DMS153 treated with DMSO at 0.1 percent for 48 hours (cell line): ENCODE measurements around the gene AOC1.
"Not testable (repeated sequence)": the region's sequence is repeated elsewhere in the genome, so short reads cannot be mapped to it uniquely, and the experiment has no call there.

ENCODE experiments used
- DNase-seq: peaks from one replicate; lab custom pipeline; 2025; ENCODE audit not compliant: unreplicated experiment; lab: John Stamatoyannopoulos, UW

AOC1 gene

DNA sequence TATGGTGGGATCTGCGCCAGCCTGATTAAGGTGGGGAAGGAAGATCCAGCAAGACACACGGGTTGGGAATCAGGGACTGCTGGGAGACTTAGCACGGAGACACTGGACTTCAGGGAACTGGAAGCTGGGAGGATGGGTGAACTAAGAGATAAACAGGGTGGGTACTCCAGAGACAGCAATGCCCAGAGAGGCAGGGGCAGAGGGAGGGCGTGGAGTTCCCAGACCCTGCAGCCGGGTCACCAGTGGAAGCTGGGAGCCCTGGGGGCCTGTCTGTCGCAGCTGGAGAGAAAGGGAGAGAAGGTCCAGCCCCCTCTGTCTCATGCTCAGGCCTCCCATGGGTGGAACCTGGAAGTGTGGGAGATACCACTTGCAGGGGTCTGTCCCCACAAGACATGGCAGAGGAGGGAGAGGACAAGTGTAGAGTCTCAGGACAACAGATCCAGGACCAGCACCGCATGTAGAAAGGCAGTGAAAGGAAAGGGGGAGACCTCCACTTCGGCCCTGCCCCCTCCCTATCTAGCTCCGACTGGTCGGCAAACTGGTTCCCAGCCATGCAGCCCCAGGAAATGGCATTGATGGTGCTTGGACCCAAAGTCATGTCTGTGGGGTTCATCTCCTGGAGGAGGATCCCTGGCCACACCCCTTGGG, 44.4 kb downstream of the AOC1 start:
- no peak for DNase-seq

DNA sequence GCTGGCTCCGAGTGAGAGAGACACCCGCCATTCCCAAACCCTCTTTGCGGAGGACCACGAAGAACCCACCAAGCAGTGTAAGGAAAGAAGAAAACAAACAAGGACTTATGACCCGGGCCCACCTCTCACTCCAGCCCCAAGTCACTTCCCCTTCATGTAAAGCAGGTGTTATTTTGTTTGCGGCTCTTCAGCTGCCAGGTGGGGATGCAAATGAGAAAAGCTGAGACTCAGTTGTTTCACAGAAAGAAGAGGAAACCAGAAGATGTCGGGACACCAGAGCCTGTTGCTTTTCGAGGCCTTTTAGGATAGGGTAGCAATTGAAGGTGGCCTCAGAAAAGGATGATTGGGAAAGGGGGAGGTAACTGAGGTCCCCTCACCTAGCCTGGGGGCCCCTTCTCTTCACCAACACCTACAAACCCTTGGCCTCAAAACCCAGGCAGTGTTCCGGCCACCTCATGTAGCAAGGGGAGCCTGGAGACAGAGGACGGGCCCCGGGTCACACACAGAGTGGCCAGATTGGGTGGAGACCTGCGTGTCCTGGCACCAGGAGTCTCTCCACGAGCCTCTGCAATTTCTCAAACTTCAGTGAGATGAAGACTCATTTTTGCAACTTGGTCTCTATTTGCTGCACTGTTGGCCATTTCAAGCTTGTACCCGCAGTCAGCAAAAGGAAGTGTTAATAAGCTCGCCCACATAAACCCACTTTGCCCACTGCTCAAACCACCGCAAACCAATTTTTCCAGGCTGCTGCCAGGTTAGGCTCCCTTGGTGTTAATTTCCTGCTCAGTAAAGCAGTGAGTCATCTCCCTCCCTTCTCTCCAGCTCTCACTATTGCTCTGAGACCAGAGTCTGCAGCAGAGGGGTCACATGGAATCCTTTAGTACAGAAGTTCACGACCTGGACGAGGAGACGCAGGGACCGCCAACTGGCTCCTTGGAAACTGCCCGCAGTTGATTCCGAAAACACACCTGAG, 45.5 kb downstream of the AOC1 start:
- DNase-seq = no peak

DNA sequence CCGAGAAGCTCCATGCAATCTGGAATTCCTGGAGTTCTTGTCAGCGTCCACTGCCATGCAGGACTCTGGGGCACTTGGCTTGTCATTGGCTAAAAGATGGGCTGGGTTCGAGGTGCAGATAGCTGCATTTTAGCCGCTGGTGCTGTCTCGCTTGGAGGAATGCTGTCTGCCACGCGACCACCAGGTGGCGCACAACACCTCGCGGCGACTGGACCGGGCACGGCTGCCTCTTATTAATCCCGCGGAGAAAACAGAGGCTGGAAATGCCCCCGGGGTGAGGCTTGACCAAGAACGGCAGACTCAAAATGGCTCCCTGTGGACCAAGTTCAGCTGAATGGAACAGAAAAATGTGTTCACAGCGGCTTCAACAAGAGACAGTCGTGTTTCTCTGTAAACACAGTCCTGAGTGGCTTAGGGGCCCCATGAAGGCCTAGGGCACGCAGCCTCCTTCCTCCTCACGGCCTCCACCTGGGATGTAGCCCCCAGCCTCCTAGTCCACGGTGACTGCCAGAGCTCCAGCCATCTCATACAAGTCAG, 46.2 kb downstream of the AOC1 start:
- DNase-seq = peak; percentile 21

GRCh38 chr7:150900675-150901074, 48.4 kb downstream of the AOC1 start:
- DNase-seq = no peak

GRCh38 chr7:150901160-150902035, 49.1 kb downstream of the AOC1 start:
- DNase-seq = no peak

- DNase-seq = no peak
These were observed 50.0 kb downstream of the AOC1 start for GRCh38 chr7:150902078-150903033.

DNA sequence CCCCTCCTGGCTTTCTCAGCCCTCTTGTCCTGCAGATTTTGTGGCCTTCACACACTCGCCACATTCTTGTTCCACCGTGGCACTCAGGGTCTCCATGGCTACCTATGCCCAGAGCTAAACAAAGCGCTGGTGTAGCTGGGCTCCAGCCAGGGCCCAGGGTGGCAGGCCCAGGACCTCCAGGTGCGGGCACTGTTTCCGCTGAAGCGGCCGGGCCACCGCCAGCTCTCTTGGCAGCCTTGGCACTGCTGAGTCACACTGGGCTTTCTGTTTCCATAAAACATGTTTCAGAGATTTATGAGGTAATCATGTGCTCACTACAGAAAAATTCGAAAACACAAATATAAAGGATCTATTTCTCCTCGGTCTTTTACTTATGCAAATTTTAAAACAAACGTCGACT, 51.3 kb downstream of the AOC1 start:
- DNase-seq = peak; percentile 85

GRCh38 chr7:150904011-150904909, 51.9 kb downstream of the AOC1 start:
- DNase-seq = no peak

DNA sequence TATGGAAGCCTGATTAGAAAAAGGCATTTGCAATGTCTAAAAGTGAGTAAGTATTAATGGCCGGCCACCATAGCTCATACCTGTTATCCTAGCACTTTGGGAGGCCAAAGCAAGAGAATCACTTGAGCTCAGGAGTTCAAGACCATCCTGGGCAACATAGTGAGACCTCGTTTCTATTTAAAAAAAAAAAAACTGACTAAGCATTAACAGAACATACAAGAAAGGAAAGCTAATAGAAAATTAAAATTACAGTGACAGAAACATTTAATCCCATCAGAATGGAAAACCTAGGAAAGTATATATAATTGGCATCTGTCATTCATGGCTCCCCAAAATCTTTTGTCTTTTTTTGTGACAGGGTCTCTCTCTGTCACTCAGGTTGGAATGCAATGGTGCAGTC, 55.9 kb downstream of the AOC1 start:
- DNase-seq = no peak

DNA sequence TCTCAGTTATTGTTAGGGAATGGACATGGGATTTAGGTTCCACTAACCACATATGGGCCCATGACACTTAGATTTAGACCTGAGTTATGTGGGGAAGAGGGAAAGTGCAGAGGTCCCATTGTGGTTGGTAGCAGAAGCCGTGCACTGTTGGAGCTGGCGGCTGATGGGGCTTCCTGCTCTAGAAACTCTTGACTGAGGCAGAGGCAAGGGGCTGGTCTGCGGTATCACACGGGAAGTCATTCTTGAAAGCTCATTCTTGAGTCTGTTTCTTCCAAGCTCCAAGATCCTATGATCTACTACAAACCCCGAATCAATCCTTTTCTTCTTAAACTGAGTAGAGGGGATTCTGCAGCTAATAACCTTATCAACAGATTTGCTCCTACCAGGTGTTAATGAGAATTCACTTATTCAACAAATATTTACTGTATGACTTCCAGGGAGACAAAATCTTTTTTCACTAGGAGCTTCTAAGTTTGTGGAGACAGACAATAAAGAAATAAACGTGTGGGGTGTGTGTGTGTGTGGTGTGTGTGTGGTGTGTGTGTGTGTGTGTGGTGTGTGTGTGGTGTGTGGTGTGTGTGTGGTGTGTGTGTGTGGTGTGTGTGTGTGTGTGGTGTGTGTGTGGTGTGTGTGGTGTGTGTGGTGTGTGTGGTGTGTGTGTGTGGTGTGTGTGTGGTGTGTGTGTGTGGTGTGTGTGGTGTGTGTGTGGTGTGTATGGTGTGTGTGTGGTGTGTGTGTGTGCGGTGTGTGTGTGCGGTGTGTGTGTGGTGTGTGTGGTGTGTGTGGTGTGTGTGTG, 57.1 kb downstream of the AOC1 start:
- no peak for DNase-seq

DNA sequence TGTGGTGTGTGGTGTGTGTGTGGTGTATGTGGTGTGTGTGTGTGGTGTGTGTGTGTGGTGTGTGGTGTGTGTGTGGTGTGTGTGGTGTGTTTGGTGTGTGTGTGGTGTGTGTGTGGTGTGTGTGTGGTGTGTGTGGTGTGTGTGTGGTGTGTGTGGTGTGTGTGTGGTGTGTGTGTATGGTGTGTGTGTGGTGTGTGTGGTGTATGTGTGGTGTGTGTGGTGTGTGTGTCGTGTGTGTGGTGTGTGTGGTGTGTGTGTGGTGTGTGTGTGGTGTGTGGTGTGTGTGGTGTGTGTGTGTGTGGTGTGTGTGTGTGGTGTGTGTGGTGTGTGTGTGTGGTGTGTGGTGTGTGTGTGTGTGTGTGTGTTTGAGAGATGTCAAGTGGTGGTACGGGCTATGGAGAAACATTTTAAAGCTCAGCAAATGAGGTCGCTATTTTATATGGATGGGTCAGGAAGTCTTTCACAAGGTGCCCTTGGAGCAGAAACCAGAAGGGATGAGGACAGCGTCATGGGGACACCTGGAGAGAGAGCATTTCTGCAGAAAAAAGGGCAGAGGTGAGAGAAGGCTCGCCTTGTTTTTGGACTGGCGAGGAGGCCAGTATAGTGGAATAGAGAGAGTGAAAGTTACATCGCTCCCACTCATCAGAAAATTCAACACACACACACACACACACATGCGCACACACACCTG, 58.1 kb downstream of the AOC1 start:
- DNase-seq = not testable (repeated sequence)

DNA sequence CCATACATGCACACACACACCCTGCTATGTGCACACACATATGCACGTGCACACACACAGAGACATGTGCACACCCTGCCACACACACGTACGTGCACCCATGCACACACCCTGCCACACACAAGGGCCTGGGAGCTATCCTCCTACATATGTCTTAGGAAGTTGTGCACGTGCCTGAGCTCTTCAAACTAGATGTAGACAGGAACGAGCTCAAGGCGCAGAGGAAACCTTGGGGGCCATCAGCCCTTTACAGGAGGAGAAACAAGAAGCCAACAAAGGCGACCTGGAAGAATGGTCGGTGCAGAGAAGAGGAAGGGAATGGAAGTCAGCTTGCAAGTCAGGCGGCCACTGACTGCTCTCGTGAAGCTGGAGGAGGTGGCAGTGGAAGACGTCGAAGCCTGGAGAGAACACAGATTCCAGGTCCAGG, 58.7 kb downstream of the AOC1 start:
- DNase-seq = no peak
